GM21786 (cell line): Measurements from ENCODE around the gene UST.
A peak's percentile ranks its signal among the peaks of the same experiment; 100 is the strongest.

ENCODE experiments used
- ATAC-seq: cut with Tn5 transposase; IDR thresholded peaks from one replicate; pipeline ENCODE4 v1.9.1; 2021; ENCODE audit not compliant: unreplicated experiment

UST gene

DNA sequence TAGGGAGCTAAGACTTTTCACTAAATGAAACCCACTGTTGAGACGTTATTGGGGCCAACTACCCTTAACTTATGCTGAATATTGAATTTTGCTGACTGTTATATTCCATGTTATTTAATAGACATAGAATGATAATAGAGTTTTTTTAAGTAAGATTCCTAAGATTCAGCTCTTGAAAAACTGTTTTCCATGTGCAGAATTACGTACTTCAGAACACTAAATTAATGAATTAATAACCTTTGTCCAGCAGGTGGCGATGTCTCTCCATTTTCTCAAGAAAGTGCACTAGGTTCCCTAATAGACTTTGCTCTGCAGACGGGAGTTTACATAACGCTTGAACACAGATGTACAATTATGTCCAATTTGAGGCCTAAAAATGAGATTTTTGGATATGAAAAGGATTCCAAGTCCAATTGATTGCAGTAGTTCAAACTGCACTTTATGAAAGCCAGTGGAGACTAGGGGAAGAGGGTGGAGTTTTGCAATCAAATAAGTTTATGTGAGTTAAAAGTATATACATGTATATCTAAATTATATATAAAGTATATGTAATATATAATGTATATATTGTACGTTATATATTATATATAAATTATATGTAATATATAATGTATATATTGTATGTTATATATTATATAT, 282.1 kb downstream of the UST start:
- peak; percentile 19 for ATAC-seq

DNA sequence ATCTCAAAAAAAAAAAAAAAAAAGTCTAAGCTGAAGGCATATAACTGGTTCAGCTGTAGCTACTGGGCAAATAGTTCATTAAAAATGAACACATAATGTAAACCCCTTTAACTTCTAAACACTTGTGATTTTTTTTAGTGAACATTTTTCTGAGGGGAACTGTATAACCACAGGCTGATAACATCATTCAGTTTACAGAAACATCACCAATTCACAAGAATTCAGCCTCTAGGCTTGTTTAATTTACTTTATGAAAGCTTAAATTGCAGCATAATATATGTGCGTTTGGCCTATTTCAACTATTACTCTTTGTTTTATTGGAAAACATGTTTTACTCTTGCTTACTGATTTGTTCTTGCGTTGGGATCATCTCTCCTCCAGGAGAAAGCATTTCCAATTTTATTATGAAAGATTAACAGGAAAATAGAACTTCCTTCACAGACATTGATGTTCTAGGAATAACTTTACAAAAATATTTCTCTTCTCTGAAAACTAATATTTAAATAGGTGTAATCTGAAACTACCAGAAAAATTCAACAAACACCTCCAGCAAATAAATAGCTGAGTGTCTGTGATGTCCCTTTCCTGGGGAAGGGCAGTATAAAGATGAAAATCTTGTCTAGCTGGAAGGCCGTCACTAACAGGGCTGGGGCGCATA, 284.5 kb downstream of the UST start:
- no peak for ATAC-seq

DNA sequence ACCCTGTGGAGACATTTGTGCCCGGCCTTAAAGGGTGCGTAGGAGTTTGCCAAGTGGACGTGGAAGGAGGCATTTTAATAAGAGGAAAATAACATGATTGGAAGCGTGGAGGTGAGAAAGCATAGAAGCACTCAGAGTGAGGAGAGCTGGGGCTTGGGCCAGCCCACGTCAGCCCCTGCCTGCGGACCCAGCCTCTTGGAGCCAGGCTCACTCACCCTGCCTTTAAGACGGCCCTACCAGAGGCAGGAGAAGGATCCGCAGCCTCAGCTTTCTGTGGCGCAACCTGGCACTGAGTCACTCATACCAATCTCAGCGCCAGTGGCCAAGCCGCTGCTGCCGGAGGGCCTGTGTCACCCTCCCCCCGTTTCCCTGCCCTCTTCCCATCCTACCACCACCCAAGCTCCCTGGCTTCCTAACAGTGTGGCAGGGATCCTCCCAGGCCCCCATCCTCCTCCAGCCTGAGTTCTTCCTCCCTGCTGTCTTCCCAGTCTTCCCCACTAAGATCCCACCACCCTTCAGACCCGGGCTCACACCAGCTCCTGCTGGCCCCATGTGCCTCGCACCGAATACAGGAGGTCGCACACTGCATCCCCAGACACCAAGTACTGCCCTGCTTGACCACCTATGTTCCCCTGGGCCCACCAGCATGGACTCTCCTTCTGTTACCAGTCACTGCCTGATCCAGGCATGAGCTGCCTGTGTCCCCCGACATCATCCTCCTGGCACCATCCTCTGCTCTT, 285.2 kb downstream of the UST start:
- peak; percentile 8 for ATAC-seq

DNA sequence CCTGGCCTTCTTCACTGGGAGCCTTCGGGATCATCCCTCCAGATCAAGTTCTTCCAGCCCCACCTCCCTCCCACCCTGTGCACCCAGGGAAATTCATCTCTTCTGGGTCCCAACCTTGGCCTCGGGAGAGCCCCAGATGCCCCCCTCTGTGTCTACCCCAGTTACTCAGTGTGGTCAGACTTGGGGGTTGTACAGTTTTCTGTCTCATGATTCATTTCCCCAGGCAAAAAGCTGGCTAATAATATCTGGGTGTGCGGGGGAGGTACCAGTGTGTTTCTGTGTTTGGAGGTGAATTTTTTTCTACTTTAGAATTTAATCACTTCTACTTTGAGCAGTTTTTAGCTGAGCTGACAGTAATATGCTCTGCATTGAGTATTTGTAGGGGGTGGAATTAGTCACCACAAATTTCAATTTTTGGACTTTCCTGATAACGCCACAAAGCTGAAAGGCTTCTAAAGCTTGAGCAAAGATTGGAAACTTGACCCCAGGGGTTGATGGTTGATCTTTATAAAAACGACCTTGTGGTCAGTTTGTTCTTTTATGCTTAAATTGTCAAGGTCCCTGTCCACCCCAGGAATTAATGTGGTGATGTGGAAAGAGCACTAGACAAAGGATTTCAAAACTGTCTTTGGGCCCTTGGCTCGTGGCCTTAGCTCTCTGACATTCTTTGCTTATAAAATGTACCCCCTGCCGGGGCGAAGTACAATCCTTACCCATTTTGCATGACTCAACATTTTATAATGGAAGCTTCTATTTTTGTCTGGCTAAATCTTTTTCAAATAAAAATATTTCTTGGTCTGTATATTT, 286.0 kb downstream of the UST start:
- ATAC-seq, result peak; percentile 87

DNA sequence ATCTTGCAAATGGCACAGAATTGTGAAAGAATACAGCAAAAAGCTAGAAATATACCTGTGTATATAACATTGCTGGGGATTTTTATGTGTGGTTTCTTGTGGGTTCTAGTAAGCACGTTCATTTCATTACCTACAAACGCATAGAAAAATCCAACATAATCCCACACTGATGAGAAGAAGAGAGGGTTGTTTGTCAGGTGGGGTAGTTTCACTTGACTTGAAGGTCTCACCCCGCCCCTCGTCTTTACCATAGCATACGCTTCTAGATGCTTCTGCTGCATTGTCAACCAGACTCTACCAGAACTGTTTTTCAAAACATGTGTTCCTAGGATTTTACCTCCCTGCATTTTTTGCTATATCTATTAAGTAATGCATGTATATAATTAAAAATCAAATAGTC, 286.6 kb downstream of the UST start:
- no peak for ATAC-seq

DNA sequence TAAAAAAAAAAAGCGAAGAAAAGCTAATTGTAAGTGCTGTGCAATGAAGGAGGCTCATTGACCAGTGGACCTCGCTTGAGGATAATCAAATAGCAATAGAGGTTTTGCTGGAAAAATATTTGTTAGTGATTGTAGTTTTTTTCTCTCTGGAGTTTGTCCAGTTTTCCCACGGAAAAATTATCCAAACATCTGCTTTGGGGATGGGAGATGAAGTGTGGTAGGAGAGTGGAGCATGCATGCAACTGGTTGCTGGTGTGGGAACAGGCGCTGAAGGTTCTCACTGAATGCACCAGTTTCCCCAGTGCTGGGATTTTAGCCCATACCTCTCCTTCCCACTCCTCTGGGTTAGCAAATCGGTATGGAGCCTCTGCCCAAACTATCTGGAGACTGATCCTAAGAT, 288.9 kb downstream of the UST start:
- no peak for ATAC-seq

DNA sequence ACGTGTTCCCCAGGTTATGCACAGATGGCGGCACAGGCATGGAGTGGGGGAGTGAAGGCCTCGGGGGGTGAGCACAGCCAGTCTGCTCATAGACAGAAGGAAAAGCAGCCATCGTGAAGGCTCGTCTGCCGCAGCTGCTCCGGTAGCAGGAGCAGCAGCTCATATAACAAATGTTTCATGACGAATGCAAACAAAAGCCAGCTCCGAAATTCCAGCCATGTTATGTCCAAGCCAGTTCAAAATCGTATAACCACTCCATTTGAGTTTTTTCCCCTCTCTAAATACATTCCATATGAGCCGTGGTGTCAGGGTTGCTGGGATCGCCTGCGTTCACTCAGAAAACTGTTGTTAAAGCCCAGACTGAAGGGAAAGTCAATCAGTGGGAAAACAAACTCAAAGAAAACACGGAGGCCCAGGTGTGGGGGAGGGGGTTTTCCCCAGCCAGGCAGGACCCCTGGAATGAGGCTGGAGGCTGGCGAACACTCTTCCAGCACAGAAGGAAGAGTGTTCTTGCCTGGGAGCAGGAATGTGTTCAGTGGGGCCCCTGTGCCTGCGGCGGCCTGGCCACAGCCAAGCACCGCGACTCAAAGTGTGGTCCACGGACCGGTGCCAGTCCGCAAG, 290.3 kb downstream of the UST start:
- ATAC-seq, result no peak

DNA sequence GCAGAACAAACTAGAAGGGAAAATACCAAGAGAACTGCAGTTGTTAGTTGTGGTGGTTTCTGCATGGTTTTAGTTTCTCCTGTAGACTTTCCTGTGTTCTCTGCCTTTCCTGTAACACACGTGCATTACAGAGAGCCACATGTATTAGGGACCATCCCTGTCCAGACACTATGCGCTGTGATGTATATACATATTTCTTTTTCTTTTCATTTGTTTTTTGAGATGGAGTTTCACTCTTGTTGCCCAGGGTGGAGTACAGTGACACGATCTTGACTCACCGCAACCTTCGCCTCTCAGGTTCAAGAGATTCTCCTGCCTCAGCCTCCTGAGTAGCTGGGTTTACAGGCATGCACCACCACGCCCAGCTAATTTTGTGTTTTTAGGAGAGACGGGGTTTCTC, 292.2 kb downstream of the UST start:
- peak; percentile 61 for ATAC-seq

DNA sequence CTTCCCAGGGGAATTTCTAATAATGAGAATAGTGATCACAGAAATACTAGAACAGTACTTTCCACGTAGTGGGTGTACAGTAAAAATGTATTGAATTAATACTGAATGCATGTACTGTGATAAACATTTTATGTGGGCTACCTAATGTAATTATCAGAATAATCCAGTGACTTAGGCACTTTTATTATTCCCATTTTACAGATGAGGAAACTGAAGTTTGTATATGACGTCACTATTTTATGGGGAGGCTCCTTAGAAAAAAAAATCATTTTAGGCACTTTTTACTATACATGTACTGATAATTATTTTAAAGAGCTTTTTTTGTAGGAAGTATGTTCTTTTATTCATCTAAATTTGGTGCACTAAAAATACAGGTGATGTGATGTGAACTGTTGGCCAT, 295.1 kb downstream of the UST start:
- ATAC-seq, result no peak

DNA sequence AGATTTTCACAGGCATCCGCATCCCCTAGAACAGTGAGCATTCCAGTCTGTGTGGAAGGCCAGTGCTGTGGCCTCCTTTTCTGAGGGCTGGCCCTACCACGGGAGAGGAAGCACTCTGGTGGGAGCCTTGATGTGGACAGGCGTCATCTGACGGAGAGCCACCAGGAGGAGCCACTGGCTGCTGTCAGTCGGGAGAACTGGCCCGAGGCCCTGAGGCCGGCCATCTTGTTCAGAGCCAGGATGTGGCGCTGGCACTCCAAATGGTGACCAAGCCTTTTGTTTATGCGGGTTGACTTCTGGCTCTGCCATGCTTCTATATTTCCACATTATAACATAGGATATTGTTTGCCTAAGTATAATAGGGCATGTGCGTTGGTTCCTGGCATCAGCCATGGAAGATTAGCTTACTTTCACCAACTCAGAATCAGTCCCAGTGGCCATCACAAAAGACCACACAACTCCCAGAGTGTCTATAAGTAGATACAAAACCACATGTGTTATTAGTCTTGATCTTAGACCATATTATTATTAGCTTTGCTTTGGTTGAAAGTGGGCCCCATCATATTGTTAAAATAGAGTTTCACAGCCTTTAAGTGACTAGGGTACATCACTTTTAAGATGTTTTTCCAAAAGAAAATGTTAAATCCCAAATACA, 296.8 kb downstream of the UST start:
- ATAC-seq, result no peak

DNA sequence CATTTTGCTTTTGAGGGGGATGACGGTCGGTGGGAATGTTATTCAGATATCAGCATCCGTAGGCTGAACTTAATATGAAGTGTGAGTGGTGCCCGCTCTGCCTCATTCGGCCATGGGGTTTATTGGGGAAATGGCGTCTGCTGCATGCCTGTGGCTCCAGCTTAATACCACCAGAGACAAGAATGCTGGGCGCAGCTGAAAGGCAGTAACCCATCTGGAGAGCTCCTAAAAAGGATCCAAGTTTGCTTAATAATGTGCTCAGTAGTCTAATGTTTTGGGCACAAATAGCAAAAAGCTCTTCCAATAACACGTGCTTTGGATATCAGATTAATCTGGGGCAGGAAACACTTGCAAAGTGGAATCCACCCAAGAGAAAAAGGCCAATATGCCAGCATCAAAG, 297.7 kb downstream of the UST start:
- no peak for ATAC-seq

DNA sequence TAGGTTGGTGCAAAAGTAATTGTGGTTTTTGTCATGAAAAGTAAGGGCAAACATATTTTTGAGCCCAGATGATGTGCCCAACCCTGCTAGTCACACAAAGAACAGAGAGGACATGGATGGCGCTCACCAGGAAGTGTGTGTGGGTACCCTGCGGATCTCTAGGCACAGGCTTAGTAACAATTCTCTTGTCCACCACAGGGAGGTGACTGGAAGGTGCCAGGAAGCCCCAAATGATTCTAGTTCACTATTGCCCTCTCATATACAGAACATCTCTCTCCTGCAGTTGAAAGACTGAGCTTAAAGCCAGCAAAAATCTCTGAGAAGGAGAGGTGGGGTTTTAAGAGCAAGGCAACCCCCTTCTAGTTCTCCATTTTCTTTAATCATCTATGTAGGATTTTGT, 298.6 kb downstream of the UST start:
- peak; percentile 66 for ATAC-seq

DNA sequence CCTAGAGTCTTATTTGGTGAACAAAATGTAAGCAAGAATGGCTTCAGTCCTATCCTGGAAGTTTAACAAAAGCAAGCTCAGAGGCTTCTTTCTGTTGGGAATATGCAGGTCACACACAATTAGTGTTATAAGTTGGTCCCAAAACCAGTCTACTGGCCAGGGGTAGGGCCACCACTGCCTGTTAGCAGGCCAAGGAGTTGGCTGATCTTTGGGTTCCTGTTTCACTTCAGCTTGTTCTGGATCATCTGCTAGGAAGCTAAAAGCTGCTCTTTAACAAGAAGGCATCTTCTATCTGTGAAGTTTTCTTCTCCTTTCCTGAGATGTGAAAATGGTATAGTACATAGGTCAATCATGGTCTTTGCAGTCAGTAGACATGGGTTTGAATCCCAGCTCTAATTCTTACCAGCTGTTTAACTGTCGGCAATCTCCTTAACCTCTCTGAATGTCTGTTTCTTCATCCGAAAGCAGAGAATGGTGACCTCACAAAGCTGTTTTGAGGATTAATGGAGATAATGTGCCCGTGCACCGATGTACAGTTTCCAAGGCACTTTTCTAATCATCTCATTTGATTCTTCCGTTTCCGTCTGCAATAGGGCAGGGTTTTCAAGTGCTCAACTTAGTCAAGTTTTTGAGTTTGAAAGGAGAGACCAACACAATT, 299.5 kb downstream of the UST start:
- no peak for ATAC-seq

DNA sequence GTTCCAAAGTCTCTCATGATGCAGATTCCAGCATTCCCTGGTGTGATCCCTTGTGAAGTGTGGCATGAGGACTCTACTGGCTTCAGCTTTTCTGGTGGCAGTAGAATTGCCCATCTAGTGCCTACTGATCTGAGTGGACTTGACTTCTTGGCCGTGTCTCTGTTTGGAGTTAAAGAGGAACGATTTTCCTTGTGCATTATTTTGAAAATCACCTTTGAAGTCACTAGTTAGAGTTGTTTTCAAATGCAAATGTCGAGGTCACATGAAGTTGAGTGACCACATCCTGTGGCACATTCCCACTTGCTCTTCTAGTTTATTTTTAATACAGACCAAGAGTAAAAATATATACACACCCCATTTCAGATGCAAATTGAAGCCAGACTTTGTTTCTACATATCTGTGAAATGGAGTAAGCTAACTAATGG, 300.0 kb downstream of the UST start:
- peak; percentile 74 for ATAC-seq

DNA sequence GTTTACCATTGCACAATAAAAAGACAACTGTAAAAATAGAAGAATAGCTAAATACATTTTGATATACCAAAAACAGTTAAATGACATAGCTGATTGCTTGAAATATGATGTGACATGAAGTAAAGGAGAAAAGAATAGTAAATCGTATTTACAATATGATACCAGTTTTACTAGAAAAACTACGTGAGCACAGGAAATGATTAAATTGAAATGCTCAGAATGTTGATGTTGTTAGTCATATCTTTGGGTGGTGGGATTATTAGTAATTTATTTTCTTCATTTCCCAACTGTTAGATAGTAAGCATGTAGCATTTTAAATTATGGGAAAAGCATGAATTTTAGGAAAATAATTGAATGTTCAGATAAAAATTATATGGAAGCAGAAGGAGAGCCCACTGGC, 302.4 kb downstream of the UST start:
- ATAC-seq, result no peak

DNA sequence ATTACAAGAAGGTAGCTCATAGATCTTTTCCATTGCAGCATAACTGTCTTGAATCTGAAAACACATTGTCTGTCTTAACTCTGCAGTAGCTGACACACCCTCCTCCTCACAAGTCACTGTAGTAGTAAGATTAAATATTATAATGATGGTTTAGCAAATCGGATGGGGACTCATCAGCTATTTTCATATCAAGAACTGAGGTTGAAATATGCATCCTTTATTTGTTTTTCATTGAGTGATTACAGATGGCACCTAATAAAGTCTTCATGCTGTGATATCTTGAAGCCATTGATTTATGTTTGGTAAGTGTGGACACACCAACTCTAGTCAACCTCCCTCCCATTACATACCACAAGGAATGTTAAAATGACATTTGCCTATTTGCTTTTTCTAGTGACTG, 303.3 kb downstream of the UST start:
- ATAC-seq, result no peak

DNA sequence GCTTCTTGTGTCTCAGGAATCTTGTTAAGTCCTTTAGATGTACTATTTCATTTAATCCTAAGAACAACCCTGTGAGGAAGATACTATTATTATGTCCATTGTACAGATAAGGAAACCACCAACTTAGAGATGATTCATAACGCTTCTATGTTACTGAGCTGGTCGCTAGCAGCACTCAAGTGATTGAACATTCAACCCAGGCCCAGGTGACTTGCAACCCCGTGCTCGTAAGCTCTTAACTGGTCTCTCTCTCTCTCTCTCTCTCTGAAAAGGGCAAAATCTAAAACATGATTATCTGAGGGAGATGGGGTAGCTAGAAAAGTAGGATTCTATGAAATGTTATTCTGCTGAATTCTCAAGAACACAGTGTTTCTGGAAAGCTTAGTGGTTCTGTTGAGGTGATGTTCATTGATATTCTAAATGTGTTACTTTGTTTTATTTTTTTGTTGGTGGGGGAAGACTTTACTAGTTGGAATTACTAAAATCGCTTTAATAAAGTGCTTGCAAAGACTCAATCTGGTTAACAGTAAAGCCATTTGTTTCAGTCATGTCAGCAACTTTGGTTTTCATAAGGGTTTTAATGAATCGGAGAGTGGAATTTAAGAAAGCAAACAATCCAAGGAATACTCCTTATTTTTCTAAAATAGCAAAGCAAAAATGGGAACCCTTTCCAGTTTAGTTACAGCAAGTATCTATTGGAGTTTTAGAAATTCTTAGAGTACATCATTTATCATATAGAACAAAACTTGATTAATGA, 305.7 kb downstream of the UST start:
- peak; percentile 35 for ATAC-seq

DNA sequence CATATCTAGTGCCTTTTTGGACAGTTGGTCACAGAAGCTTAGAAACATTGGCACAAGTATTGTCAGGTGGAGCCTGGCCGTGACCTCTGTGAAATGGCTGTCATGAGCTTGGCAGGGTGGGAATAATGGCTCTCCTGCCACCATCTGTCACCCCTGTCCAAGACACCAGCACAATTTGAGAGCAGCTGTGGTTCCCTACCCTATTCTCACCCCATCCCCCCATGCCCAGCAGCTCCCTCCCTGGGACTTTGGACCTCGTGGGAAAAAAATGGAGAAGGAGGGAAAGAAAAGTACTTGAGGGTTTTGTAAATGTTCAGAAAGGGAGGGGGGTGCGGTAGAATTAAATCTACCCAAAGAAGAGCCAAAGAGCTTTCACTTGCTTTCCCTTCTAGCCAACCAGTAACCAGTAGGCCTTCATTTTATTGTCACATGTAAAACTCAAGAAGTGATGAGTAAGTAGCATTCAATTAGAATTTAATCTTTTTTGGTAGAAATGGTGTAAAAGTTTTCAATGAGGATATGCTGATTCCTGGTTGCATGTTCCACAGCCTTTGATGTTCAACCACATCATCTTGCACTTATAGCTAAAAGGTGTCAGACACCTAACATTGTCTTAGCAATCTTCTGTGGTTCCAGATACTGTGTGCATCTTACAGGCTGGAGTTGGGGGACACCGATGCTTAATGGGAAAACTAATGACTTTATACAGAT, 307.2 kb downstream of the UST start:
- peak; percentile 2 for ATAC-seq
